HepG2 (cell line): Measurements from ENCODE around the gene TST. TPM values are rescaled to one million over a fixed set of nuclear protein-coding genes. Genes with fewer than 3 reads are reported as not detected.
A peak's percentile ranks its signal among the peaks of the same experiment; 100 is the strongest.

Experiments
- ARID2 ChIP-seq: sonication (generic); formaldehyde crosslinking; IDR thresholded peaks from 2 replicates; pipeline ENCODE4 v1.8.1; 2022; ENCODE audit warnings: mild to moderate bottlenecking, missing genetic modification reagents, borderline replicate concordance
- FOSL2 ChIP-seq: sonication (generic); formaldehyde crosslinking; IDR thresholded peaks from 2 replicates; pipeline ENCODE4 v1.4.0; 2020; ENCODE audit warnings: missing genetic modification reagents
- GATAD2A ChIP-seq: IDR thresholded peaks from 2 replicates; pipeline ENCODE4 v1.6.1; 2016
- HNF4A ChIP-seq: sonication (generic); formaldehyde crosslinking; IDR thresholded peaks from 2 replicates; pipeline ENCODE4 v1.4.0; 2020; ENCODE audit warnings: missing genetic modification reagents
- KAT7 ChIP-seq: IDR thresholded peaks from 2 replicates; pipeline ENCODE4 v1.6.1; 2018; ENCODE audit warnings: borderline replicate concordance, missing compliant biosample characterization
- KLF9 ChIP-seq: IDR thresholded peaks from 2 replicates; pipeline ENCODE4 v1.6.1; 2016; ENCODE audit warnings: low read depth
- MIER3 ChIP-seq: IDR thresholded peaks from 2 replicates; pipeline ENCODE4 v1.6.1; 2016; ENCODE audit warnings: missing compliant biosample characterization, borderline replicate concordance
- MZF1 ChIP-seq: sonication (generic); formaldehyde crosslinking; IDR thresholded peaks from 2 replicates; pipeline ENCODE4 v1.8.1; 2023; ENCODE audit warnings: mild to moderate bottlenecking, missing genetic modification reagents, borderline replicate concordance
- NFKB2 ChIP-seq: sonication (generic); formaldehyde crosslinking; IDR thresholded peaks from 2 replicates; pipeline ENCODE4 v1.4.0; 2020; ENCODE audit warnings: missing genetic modification reagents, borderline replicate concordance
- NFKBIZ ChIP-seq: IDR thresholded peaks from 2 replicates; pipeline ENCODE4 v1.6.1; 2018; ENCODE audit warnings: missing genetic modification reagents, missing compliant biosample characterization
- PITX1 ChIP-seq: sonication (generic); formaldehyde crosslinking; IDR thresholded peaks from 2 replicates; pipeline ENCODE4 v1.5.1; 2020; ENCODE audit warnings: mild to moderate bottlenecking, missing genetic modification reagents
- RBM22 ChIP-seq: fragments of 200-400 bp; formaldehyde crosslinking; optimal IDR thresholded peaks from 2 replicates; pipeline ENCODE3; 2017; ENCODE audit warnings: mild to moderate bottlenecking, low read length, moderate library complexity
- SIN3A ChIP-seq: IDR thresholded peaks from 2 replicates; pipeline ENCODE4 v1.6.1; 2011; ENCODE audit warnings: low read depth, mild to moderate bottlenecking, control low read depth, low read length, borderline replicate concordance
- STAG1 ChIP-seq: sonication (generic); formaldehyde crosslinking; IDR thresholded peaks from 2 replicates; pipeline ENCODE4 v1.4.0; 2020; ENCODE audit warnings: missing genetic modification reagents
- TCF7 ChIP-seq: sonication (generic); IDR thresholded peaks from 2 replicates; pipeline ENCODE4 v1.6.1; 2016; ENCODE audit warnings: antibody characterized with exemption, low read depth
- THYN1 ChIP-seq: sonication (generic); formaldehyde crosslinking; IDR thresholded peaks from 2 replicates; pipeline ENCODE4 v1.8.1; 2023; ENCODE audit warnings: low read depth, mild to moderate bottlenecking, moderate library complexity, missing genetic modification reagents, borderline replicate concordance
- USF2 ChIP-seq, 2 experiments: sonication (generic) in 1 of 2; formaldehyde crosslinking in 1 of 2; IDR thresholded peaks; 2 replicates each; pipeline versions ENCODE4 v1.5.1 to v1.6.1; 2011 to 2020; ENCODE audit warnings: borderline replicate concordance in 1 of 2, low read depth in 1 of 2, low read length in 1 of 2, mild to moderate bottlenecking in 1 of 2, missing genetic modification reagents in 1 of 2, moderate library complexity in 1 of 2
- ZBTB38 ChIP-seq: sonication (generic); formaldehyde crosslinking; IDR thresholded peaks from 2 replicates; pipeline ENCODE4 v1.5.1; 2020; ENCODE audit warnings: mild to moderate bottlenecking, missing genetic modification reagents
- ZC3H4 ChIP-seq: sonication (generic); formaldehyde crosslinking; IDR thresholded peaks from 2 replicates; pipeline ENCODE4 v1.4.0; 2020; ENCODE audit warnings: missing genetic modification reagents, borderline replicate concordance
- ZNF18 ChIP-seq: sonication (generic); formaldehyde crosslinking; IDR thresholded peaks from 2 replicates; pipeline ENCODE4 v1.8.0; 2022; ENCODE audit warnings: mild to moderate bottlenecking, missing genetic modification reagents; ENCODE audit not compliant: insufficient replicate concordance
- ZNF629 ChIP-seq: sonication (generic); formaldehyde crosslinking; conservative IDR thresholded peaks from 2 replicates; pipeline ENCODE4 v1.5.0; 2020; ENCODE audit warnings: missing genetic modification reagents
- ZXDC ChIP-seq: sonication (generic); formaldehyde crosslinking; IDR thresholded peaks from 2 replicates; pipeline ENCODE4 v1.5.0; 2020; ENCODE audit warnings: mild to moderate bottlenecking, missing genetic modification reagents
- polyA plus RNA-seq, 8 experiments: library from polyadenylated mRNA; depleted of rRNA in 3 of 8; stranded (reverse) in 7 of 8; unstranded in 1 of 8; fragments of >200 nt; fragmentation: Illumina TruSeq in 4 of 8; extraction: Trizol in 4 of 8; gene quantifications; 2 replicates each; pipeline versions ENCODE4 v1.2.1 to v1.2.3, GENCODE V29; 2011 to 2016; ENCODE audit warnings: low read depth in 4 of 8, missing spikeins in 1 of 8, mixed read lengths in 1 of 8; ENCODE audit not compliant: insufficient read depth in 1 of 8
- total RNA-seq, 5 experiments: library from RNA; depleted of rRNA; stranded (reverse); fragments of >200 nt; fragmentation: Illumina TruSeq; extraction: Trizol; gene quantifications; 2 replicates each; pipeline ENCODE4 v1.2.3, GENCODE V29; 2016; ENCODE audit warnings: low read depth in 1 of 5
- TF ChIP-seq, protein P1 (sequence below): sonication (generic); formaldehyde crosslinking; IDR thresholded peaks from 2 replicates; pipeline ENCODE4 v1.5.0; 2020; ENCODE audit warnings: mild to moderate bottlenecking, missing genetic modification reagents

Gene TST
- total and polyA plus RNA-seq, 2 of the 13 experiments (the other 11 are each of a cell fraction or from before 2014, with no cell fraction given): 44.6 to 63.6 TPM

DNA sequence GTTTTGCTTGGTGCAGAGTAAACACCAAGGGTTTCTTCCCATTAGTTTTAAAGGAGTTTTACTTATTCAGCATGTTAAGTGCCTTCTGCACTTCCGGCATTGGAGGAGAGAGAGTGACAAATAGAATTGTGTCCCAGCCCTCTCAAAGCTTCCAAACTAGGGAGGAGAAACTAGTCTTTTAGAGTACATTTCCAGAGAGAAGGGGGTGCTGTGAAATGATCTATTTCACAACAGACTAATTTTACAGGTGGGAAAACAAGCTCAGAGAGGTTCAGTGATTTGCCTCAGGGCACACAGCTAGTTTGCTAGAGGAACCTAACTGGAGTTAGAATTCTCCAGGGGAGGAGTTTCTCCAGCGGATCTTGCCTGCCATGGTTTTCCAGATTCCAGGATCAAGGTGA, 12.9 kb upstream of the TST start (continued):
- TF ChIP-seq NFKB2 (CRISPR knock-in tag) (no peak), STAG1 (CRISPR knock-in tag) (no peak), RBM22 (peak; percentile 34), GATAD2A (peak; percentile 4; the same call in 1 of the 2 replicates), ZC3H4 (CRISPR knock-in tag) (peak; percentile 46; the same call in 1 of the 2 replicates), SIN3A (peak; percentile 13; the same call in 1 of the 2 replicates), USF2 (IDR thresholded peaks at IDR 0.05; ENCODE audit: low read depth, low read length) (no peak), USF2 (CRISPR knock-in tag; IDR thresholded peaks at IDR 0.05; ENCODE audit: borderline replicate concordance) (no peak), MIER3 (CRISPR knock-in tag) (no peak), HNF4A (no peak), KAT7 (CRISPR knock-in tag) (0 out of 2 replicates have a peak, but pooled peaks have one; percentile 38), ARID2 (CRISPR knock-in tag) (0 out of 2 replicates have a peak, but pooled peaks have one; percentile 3), ZBTB38 (CRISPR knock-in tag) (no peak), ZNF18 (CRISPR knock-in tag) (peak; percentile 1), THYN1 (CRISPR knock-in tag) (no peak), MZF1 (CRISPR knock-in tag) (no peak), ZNF629 (CRISPR knock-in tag) (no peak), NFKBIZ (CRISPR knock-in tag) (no peak), TCF7 (no peak; the same call in 1 of the 2 replicates), PITX1 (CRISPR knock-in tag) (no peak), ZXDC (no peak), KLF9 (CRISPR knock-in tag) (no peak), FOSL2 (CRISPR knock-in tag) (no peak)
- TF ChIP-seq, protein P1, sequence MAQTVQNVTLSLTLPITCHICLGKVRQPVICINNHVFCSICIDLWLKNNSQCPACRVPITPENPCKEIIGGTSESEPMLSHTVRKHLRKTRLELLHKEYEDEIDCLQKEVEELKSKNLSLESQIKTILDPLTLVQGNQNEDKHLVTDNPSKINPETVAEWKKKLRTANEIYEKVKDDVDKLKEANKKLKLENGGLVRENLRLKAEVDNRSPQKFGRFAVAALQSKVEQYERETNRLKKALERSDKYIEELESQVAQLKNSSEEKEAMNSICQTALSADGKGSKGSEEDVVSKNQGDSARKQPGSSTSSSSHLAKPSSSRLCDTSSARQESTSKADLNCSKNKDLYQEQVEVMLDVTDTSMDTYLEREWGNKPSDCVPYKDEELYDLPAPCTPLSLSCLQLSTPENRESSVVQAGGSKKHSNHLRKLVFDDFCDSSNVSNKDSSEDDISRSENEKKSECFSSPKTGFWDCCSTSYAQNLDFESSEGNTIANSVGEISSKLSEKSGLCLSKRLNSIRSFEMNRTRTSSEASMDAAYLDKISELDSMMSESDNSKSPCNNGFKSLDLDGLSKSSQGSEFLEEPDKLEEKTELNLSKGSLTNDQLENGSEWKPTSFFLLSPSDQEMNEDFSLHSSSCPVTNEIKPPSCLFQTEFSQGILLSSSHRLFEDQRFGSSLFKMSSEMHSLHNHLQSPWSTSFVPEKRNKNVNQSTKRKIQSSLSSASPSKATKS: 0 out of 2 replicates have a peak, but pooled peaks have one; percentile 7
